GM23338 (cell line): ENCODE results near the gene CASP10.

Experiments
- EZH2phosphoT487 ChIP-seq: fragments of 200-600 bp; sonication (generic); IDR thresholded peaks from one replicate; pipeline ENCODE4 v1.8.1; 2018; ENCODE audit warnings: antibody characterized with exemption; ENCODE audit not compliant: unreplicated experiment
- ZNF331 ChIP-seq: fragments of 250-450 bp; sonication (Bioruptor Pico); IDR thresholded peaks from 2 replicates; pipeline ENCODE4 v1.5.0; 2020; ENCODE audit warnings: low read depth, mild to moderate bottlenecking, moderate library complexity
- TF ChIP-seq, protein P1 (sequence below), 2 experiments: fragments of 200-600 bp in 1 of 2; sonication (generic) in 1 of 2; conservative IDR thresholded peaks; 2 replicates each; pipeline versions ENCODE4 v1.5.1 to v1.6.1; 2016 to 2017; ENCODE audit warnings: antibody characterized with exemption in 2 of 2, low read depth in 2 of 2, mild to moderate bottlenecking in 2 of 2, moderate library complexity in 1 of 2

DNA sequence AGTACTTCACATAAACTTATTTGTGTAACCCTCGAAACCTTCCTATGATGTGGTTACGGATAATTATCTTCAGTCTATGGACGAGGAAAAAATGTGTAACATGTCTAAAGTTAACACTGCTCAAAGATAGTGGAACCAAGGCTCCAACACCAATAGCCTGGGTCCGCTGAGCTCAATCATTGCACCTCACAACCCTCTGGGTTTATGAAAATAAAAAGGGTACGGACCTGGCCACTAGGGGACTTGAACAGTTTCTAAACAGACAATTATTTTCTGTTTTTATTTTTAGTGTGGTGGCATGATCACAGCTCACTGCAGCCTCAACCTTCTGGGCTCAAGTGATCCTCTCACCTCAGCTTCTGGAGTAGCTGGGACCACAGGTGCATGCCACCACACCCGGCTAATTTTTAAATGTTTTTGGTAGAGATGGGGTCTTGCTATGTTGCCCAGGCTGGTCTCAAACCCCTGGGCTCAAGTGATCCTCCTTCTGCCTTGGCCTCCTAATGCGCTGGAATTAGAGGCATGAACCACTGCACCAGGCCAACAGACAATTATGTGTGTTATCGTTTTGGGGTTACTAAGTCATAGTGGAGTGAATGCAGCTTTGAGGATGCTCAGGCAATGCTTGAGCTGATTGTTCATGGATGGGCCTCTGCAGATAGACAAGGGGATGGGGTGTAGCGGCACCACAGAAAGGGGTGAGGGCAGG is 87.5 kb downstream of the CASP10 start:
- no peak for TF ChIP-seq EZH2phosphoT487
- TF ChIP-seq, protein P1, sequence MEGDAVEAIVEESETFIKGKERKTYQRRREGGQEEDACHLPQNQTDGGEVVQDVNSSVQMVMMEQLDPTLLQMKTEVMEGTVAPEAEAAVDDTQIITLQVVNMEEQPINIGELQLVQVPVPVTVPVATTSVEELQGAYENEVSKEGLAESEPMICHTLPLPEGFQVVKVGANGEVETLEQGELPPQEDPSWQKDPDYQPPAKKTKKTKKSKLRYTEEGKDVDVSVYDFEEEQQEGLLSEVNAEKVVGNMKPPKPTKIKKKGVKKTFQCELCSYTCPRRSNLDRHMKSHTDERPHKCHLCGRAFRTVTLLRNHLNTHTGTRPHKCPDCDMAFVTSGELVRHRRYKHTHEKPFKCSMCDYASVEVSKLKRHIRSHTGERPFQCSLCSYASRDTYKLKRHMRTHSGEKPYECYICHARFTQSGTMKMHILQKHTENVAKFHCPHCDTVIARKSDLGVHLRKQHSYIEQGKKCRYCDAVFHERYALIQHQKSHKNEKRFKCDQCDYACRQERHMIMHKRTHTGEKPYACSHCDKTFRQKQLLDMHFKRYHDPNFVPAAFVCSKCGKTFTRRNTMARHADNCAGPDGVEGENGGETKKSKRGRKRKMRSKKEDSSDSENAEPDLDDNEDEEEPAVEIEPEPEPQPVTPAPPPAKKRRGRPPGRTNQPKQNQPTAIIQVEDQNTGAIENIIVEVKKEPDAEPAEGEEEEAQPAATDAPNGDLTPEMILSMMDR (conservative IDR thresholded peaks at IDR 0.05; ENCODE audit: low read depth in 2 of 2), result no peak
- TF ChIP-seq ZNF331 (CRISPR knock-in tag), result no peak
